COLO829 (cell line): ENCODE data around the gene SULT1A1.
A peak's percentile ranks its signal among the peaks of the same experiment; 100 is the strongest.
"Not testable (repeated sequence)": the region's sequence is repeated elsewhere in the genome, so short reads cannot be mapped to it uniquely, and the experiment has no call there.

Experiments used
- DNase-seq: peaks from one replicate; pipeline ENCODE4 v3.0.0; 2012; ENCODE audit warnings: low spot score

Gene SULT1A1

GRCh38 chr16:28590384-28591340, 19.2 kb downstream of the SULT1A1 start:
- DNase-seq: no peak

GRCh38 chr16:28589930-28590329, 19.9 kb downstream of the SULT1A1 start:
- no peak for DNase-seq

GRCh38 chr16:28589069-28589468, 20.8 kb downstream of the SULT1A1 start:
- DNase-seq: no peak

DNA sequence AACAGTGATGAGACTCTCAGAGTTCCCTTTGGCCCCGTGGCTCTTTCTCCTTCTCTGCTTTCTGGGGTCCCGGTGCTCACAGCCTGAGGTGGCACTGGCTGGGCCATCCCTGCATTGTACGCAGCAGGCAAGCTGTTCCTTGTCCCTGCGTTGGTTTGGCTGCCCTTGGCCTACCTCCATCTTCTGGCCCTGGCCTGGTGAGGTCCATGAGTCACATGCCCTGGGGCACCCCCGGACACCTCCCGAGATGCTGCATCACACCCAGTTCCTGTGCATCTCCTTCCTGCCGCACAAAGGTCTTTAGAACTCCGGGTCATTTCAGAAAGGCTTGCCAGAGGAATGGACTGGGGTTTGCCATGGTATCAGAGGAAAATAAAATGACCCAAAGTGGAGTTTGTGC, 22.5 kb downstream of the SULT1A1 start:
- DNase-seq: peak; percentile 75

GRCh38 chr16:28586466-28586865, 23.4 kb downstream of the SULT1A1 start:
- no peak for DNase-seq

DNA sequence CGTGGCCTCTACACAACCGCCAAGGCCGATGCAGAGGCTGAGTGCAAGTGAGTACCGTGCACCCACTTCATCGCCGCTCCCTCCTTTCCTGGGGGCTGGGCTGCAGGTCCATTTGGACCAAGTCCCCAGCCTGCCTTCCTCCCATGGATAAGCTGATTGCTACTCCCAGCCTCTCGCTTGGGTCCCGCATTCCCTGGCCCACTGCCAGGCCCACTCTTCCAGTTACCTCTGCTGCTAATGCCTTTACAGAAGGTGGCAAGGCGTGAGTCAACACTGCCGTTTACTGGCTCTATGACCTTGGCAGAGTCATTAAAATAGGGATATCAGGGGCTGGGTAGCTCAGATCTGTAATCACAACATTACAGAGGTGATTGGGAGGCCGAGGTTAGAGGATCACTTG, 24.2 kb downstream of the SULT1A1 start:
- DNase-seq: no peak

DNA sequence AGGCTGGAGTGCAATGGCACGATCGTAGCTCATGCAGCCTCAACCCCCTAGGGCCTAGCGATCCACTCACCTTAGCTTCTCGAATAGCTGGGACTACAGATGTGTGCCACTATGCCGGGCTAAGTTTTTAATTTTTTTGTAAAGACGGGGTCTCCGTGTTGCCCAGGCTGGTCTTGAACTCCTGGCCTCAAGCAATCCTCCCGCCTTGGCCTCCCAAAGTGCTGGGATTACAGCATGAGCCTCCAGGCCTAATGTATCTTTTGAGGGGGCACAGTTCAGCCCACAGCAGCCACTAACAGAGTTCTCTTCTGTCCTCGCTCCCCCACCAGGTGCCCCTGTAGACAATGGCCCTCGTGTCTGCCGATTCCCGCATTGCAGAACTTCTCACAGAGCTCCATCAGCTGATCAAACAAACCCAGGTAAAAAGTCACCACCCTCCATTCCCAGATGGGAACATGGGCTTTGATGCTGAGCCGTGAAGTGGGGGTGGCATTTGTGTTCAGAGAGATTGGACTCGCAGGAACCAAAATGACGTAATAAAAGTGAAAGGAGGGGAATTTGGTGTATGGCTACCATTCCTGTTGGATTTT, 29.0 kb downstream of the SULT1A1 start:
- no peak for DNase-seq

DNA sequence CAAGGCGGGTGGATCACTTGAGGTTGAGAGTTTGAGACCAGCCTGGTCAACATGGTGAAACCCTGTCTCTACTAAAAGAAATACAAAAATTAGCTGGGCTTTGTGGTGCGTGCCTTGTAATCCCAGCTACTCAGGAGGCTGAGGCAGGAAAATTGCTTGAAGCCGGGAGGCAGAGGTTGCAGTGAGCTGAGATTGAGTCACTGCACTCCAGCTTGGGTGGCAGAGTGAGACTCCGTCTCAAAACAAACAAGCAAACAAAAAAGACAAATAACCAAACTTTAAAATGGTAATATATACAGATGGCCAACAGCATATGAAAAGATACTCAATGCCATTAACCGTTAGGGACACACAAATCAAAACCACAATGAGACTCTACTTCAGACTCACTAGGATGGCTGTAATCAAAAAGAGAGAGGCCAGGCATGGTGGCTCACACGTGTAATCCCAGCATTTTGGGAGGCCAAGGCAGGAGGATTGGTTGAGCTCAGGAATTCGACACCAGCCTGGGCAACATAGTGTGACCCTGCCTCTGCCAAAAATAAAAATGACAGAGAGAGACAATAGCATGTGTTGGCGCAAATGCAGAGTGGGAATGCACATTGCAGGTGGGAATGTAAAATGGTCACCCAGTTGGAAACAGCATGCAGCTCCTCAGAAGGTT, 34.3 kb downstream of the SULT1A1 start:
- DNase-seq: no peak

DNA sequence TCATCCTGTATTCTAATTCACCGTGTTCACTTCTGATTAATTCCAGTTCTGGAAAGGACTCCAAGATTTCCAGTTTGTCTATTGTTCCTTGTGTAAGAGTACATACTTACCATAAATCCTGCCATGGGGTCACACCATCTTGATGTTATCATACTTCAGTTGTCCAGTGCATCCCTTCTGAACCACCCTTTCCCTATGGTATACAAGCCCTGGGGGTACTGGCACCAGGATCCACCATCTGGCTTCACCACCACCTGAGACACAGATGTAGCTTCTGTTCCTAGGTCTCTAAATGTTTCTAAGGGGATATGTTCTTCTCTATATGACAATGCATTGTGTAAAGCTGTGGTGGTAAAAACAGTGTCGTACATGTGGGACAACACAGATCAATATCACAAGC, 34.9 kb downstream of the SULT1A1 start:
- DNase-seq: no peak

DNA sequence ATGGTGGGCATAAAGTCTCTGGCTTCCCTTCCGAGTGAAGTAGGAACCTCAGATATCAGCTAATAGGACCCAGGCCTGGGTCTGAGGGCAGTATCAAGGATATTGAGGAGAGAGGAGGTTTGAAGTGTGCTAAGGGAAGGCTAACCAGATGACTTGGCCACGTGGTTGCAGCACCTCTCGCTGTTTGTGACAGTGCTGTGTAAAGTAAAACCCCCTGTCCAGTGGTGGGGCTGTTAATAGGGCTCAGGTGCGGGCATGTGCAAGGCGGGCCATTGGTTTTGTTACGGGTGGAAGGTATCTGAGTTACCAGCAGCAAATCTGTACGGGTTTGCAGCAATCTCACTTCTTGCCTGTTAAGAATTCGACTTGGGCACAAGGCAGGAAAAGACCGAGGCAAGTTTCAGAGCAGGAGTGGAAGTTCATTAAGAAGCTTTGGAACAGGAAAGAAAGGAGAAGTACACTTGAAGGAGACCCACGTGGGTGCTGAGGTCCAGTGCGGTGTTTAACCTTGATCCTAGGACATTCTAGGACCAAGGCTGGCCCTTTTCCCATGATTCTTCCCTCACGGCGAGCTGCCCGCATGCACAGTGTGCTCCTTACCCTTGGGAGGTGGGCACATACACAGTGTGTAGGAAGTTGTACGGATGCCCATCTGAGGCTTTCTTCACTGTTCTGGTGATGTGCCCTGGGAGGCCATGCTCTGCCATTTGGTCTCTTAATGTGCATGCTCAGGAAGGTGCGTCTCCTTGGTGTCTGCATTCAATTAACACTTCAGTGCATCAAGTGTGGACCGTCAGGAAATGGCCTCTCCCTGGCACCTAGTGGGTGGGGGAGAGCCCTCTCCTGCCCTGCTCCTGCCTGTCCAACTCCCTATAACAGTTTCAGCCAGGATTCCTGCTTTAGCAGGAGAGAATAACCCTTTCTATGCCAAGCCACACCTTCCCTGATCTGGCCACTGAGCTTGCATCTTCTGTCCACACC, 35.8 kb downstream of the SULT1A1 start:
- no peak for DNase-seq

- DNase-seq: no peak
Measured at GRCh38 chr16:28572696-28573510, 36.9 kb downstream of the SULT1A1 start.

- DNase-seq: no peak
Measured at GRCh38 chr16:28569968-28570752, 39.7 kb downstream of the SULT1A1 start.

- DNase-seq: no peak
Measured at GRCh38 chr16:28569021-28569420, 40.8 kb downstream of the SULT1A1 start.

GRCh38 chr16:28567292-28567691, 42.6 kb downstream of the SULT1A1 start:
- DNase-seq: no peak

- not testable (repeated sequence) for DNase-seq
Measured at GRCh38 chr16:28566233-28566925, 43.5 kb downstream of the SULT1A1 start.

GRCh38 chr16:28563218-28563617, 46.6 kb downstream of the SULT1A1 start:
- no peak for DNase-seq

DNA sequence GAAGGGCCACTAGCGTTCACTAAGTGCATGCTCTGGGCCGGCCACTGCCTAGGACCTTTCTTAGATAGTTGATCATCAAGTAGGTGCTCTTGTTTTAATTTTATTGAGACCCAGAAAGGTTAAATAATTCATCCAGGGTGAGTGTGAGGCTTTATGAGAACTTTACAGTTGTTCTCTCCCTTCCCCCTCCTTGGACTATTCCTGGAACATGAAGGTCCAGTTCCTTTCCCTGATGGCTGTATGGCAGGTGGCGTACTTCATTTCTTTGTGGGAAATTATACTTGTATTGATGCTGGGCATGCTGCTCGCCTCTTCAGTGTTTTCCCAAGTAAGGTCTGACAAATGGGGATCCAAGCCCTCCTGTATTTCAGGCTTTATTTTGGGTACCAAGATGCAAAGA, 47.6 kb downstream of the SULT1A1 start:
- DNase-seq: no peak

- no peak for DNase-seq
Measured at GRCh38 chr16:28561557-28562187, 48.2 kb downstream of the SULT1A1 start.

- DNase-seq: no peak
Measured at GRCh38 chr16:28558456-28558855, 51.4 kb downstream of the SULT1A1 start.
